Spleen (tissue), 7 donors: ENCODE data around the gene TCF19.

ENCODE experiments used
- POLR2A ChIP-seq, 3 donors: fragments of 450-650 bp; IDR thresholded peaks; one replicate each; pipeline ENCODE4 v1.5.1; 2017; ENCODE audit warnings: antibody characterized with exemption in 3 of 3, mild to moderate bottlenecking in 1 of 3
- POLR2AphosphoS5 ChIP-seq, 3 donors: sonication (generic); formaldehyde crosslinking; IDR thresholded peaks; one replicate each; pipeline ENCODE4 v1.5.1; 2017; ENCODE audit warnings: antibody characterized with exemption in 3 of 3
- TF ChIP-seq, protein P1 (sequence below), 11 experiments: fragments of 200-600 bp in 7 of 11; fragments of 450-650 bp in 4 of 11; sonication (generic) in 4 of 11; IDR thresholded peaks in 8 of 11; conservative IDR thresholded peaks in 3 of 11; 1 replicate in 7 of 11; 2 replicates in 4 of 11; pipeline versions ENCODE4 v1.4.0 to v1.8.0; 2016 to 2021; ENCODE audit warnings: antibody characterized with exemption in 11 of 11, inconsistent platforms in 4 of 11, mild to moderate bottlenecking in 1 of 11
- donor health status: DM: no; HTN: no; CAD: no; lungs with moderate emphysema.
- donor health status: DM: no; HTN: no; CAD: no.
- donor health status: DM: no; HTN: no; CAD: no.

DNA sequence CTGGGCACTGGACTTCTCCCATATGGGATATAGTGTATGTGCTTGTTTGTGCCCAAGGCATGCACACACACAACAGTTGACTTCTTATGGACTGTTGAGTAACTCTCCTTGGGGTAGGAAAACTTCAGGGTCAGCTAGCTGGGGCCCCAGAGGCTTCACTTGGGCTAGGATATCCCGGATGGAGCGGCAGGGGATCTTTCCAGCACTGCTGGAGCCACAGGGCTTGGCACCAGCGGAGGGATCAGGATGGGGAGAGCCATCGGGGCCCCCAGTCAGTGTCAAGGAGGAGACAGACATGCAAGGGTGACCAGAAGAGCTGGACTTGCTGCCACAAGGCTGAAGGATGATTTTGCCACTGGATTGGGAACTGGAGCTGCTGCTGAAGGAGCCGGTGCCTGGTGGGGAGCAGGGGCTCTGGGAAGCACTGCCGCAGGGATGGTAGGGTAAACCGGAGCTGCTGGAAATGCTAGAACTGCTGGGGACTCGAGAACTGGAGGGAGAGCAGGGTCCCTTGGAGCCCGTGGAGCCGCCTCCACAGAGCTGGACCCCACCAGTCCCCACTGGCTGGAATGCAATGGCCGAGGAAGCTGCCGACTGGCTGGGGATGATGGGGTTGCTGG lies 42.3 kb upstream of the TCF19 start:
- TF ChIP-seq, protein P1, sequence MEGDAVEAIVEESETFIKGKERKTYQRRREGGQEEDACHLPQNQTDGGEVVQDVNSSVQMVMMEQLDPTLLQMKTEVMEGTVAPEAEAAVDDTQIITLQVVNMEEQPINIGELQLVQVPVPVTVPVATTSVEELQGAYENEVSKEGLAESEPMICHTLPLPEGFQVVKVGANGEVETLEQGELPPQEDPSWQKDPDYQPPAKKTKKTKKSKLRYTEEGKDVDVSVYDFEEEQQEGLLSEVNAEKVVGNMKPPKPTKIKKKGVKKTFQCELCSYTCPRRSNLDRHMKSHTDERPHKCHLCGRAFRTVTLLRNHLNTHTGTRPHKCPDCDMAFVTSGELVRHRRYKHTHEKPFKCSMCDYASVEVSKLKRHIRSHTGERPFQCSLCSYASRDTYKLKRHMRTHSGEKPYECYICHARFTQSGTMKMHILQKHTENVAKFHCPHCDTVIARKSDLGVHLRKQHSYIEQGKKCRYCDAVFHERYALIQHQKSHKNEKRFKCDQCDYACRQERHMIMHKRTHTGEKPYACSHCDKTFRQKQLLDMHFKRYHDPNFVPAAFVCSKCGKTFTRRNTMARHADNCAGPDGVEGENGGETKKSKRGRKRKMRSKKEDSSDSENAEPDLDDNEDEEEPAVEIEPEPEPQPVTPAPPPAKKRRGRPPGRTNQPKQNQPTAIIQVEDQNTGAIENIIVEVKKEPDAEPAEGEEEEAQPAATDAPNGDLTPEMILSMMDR (IDR thresholded peaks at IDR 0.05 in 8 of 11, conservative IDR thresholded peaks at IDR 0.05 in 3 of 11): no peak
- TF ChIP-seq POLR2A (IDR thresholded peaks at IDR 0.05) (no peak), POLR2AphosphoS5 (IDR thresholded peaks at IDR 0.05) (no peak)
